BE2C (cell line): Measurements from ENCODE around the gene DSCAM.

Source experiments
- DNase-seq: peaks from one replicate; pipeline ENCODE4 v3.0.0-alpha.2; 2020
- H3K27me3 ChIP-seq: fragments of 250-450 bp; sonication (Bioruptor Pico); 2 replicates; pipeline ENCODE4 v1.5.1; 2020; ENCODE audit warnings: mild to moderate bottlenecking
- H3K36me3 ChIP-seq: fragments of 250-450 bp; sonication (Bioruptor Pico); 2 replicates; pipeline ENCODE4 v1.5.1; 2020; ENCODE audit warnings: mild to moderate bottlenecking
- H3K4me1 ChIP-seq: fragments of 250-450 bp; sonication (Bioruptor Pico); 2 replicates; pipeline ENCODE4 v1.5.1; 2020
- H3K4me3 ChIP-seq: 2 replicates; pipeline ENCODE4 v1.5.1; 2011; ENCODE audit warnings: low read depth, low read length
- H3K9me3 ChIP-seq: fragments of 250-450 bp; sonication (Bioruptor Pico); 2 replicates; pipeline ENCODE4 v1.5.1; 2020
- CTCF ChIP-seq: IDR thresholded peaks from 2 replicates; pipeline ENCODE4 v1.5.1; 2012; ENCODE audit warnings: mild to moderate bottlenecking, low read depth, low read length

DSCAM gene

DNA sequence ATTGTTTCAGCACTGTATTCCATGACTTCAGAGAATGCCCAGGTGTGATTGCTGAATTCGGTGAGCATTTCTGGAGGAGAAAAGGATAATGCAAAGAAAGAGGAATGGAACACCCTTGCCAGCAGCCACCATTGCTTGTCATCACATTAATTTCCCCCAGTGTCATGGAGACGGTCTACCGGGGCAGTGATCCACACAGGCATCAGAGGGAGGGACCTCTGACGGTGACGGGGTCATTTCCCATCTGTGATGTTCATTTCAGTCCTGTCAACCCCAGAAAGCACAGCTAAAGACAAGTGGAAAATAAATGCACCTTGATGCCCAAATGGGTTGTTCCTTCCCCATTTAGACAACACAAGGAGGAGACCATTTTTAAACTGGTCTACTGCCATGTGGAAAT lies 603.3 kb downstream of the DSCAM start:
- Histone ChIP-seq H3K36me3 (no peaks in the 10 kb centered on the region), H3K4me1 (no peaks in the 10 kb centered on the region), H3K27me3 (no peaks in the 10 kb centered on the region), H3K4me3 (no peak overlapping the region), H3K9me3 (no peaks in the 10 kb centered on the region; the same call in 1 of the 2 replicates)
- TF ChIP-seq CTCF = no peak
- DNase-seq = no peak

- no peak for DNase-seq
- Histone ChIP-seq H3K36me3 (no peaks in the 10 kb centered on the region), H3K4me3 (no peak overlapping the region), H3K9me3 (peaks cover under 1% of the 10 kb centered on the region; the same call in 1 of the 2 replicates), H3K4me1 (no peaks in the 10 kb centered on the region), H3K27me3 (no peaks in the 10 kb centered on the region)
- TF ChIP-seq CTCF = no peak
These were observed 604.2 kb downstream of the DSCAM start for GRCh38 chr21:40242586-40243265.

- no peak for DNase-seq
- Histone ChIP-seq H3K4me3 (no peak overlapping the region), H3K36me3 (no peaks in the 10 kb centered on the region), H3K4me1 (no peaks in the 10 kb centered on the region), H3K27me3 (no peaks in the 10 kb centered on the region), H3K9me3 (peaks cover 4% of the 10 kb centered on the region)
- TF ChIP-seq CTCF = no peak
These were observed 611.4 kb downstream of the DSCAM start for GRCh38 chr21:40235528-40235927.

DNA sequence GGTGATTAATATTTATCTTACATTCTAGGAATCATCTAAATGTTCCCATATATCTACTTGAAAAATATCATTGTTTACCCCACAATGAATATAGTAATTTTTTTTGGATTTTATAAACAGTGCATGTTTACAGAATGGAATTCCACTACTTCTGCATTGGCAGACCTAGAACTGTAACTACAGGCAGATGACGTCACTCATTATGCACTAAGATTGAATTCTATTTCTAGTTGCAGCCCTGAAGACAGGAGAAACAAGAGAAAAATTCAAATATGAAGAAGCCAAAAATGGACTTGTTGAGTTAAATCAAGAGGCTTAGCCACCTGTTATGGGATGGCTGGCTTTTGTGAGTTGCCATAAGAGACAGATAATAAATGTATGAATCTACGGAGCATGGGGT lies 615.0 kb downstream of the DSCAM start:
- no peaks in the 10 kb centered on the region for H3K4me1 ChIP-seq
- H3K9me3 ChIP-seq = no peaks in the 10 kb centered on the region; the same call in 1 of the 2 replicates
- H3K36me3 ChIP-seq = no peaks in the 10 kb centered on the region
- no peak for DNase-seq
- no peaks in the 10 kb centered on the region for H3K27me3 ChIP-seq
- TF ChIP-seq CTCF = no peak
- no peak overlapping the region for H3K4me3 ChIP-seq

- Histone ChIP-seq H3K4me3 (no peak overlapping the region), H3K9me3 (no peaks in the 10 kb centered on the region), H3K36me3 (no peaks in the 10 kb centered on the region), H3K4me1 (no peaks in the 10 kb centered on the region), H3K27me3 (no peaks in the 10 kb centered on the region)
- no peak for TF ChIP-seq CTCF
- DNase-seq = no peak
These were observed 619.9 kb downstream of the DSCAM start for GRCh38 chr21:40227096-40227495.

GRCh38 chr21:40215941-40216340 lies 631.0 kb downstream of the DSCAM start:
- Histone ChIP-seq H3K4me3 (no peak overlapping the region), H3K36me3 (no peaks in the 10 kb centered on the region), H3K27me3 (no peaks in the 10 kb centered on the region), H3K4me1 (no peaks in the 10 kb centered on the region), H3K9me3 (no peaks in the 10 kb centered on the region; the same call in 1 of the 2 replicates)
- no peak for TF ChIP-seq CTCF
- DNase-seq = no peak
